GM19372 (cell line): ENCODE results near the gene CHST12.

Experiments used
- ATAC-seq: cut with Tn5 transposase; IDR thresholded peaks from one replicate; pipeline ENCODE4 v1.9.1; 2021; ENCODE audit warnings: mild to moderate bottlenecking, low read depth, moderate library complexity; ENCODE audit not compliant: unreplicated experiment

Gene CHST12

GRCh38 chr7:2403014-2403717, at the start of gene CHST12:
Gene CHST12 (plus strand): TSS chr7:2403611. CDS start chr7:2432640, 29,029 bp downstream.
- peak; percentile 49 for ATAC-seq

GRCh38 chr7:2353936-2354185, 49.5 kb upstream of the CHST12 start:
- peak; percentile 49 for ATAC-seq

GRCh38 chr7:2354186-2354938, 49.0 kb upstream of the CHST12 start, which contains the start of gene EIF3B:
Gene EIF3B (plus strand): TSS chr7:2354827. CDS start chr7:2354922, 95 bp downstream.
- ATAC-seq: peak; percentile 80

GRCh38 chr7:2354939-2355704, 48.3 kb upstream of the CHST12 start:
- ATAC-seq: no peak

- ATAC-seq: no peak
Observed at GRCh38 chr7:2355705-2356008, 47.8 kb upstream of the CHST12 start.

GRCh38 chr7:2357165-2357564, 46.2 kb upstream of the CHST12 start:
- no peak for ATAC-seq

GRCh38 chr7:2357571-2357970, 45.8 kb upstream of the CHST12 start:
- ATAC-seq: no peak

- ATAC-seq: no peak
Observed at GRCh38 chr7:2358968-2359527, 44.4 kb upstream of the CHST12 start.

- ATAC-seq: no peak
Observed at GRCh38 chr7:2359610-2360009, 43.8 kb upstream of the CHST12 start.

- ATAC-seq: no peak
Observed at GRCh38 chr7:2360796-2361195, 42.6 kb upstream of the CHST12 start.

GRCh38 chr7:2362385-2363088, 40.9 kb upstream of the CHST12 start:
- ATAC-seq: no peak

GRCh38 chr7:2369139-2369538, 34.3 kb upstream of the CHST12 start:
- no peak for ATAC-seq

- no peak for ATAC-seq
Observed at GRCh38 chr7:2371329-2371728, 32.1 kb upstream of the CHST12 start.

- no peak for ATAC-seq
Observed at GRCh38 chr7:2372724-2373123, 30.7 kb upstream of the CHST12 start.

- ATAC-seq: no peak
Observed at GRCh38 chr7:2373124-2373556, 30.3 kb upstream of the CHST12 start.

- ATAC-seq: no peak
Observed at GRCh38 chr7:2373646-2374045, 29.8 kb upstream of the CHST12 start.

GRCh38 chr7:2374401-2374800, 29.0 kb upstream of the CHST12 start:
- no peak for ATAC-seq

GRCh38 chr7:2374830-2375728, 28.3 kb upstream of the CHST12 start:
- no peak for ATAC-seq

- ATAC-seq: no peak
Observed at GRCh38 chr7:2376351-2377154, 26.9 kb upstream of the CHST12 start.
